Measurements from ENCODE around the gene PORCN.

Gene PORCN

GRCh38 chrX:48477960-48478755 lies 30.6 kb upstream of the PORCN start:
- DNase-seq, result no peak

GRCh38 chrX:48478806-48479205 lies 30.0 kb upstream of the PORCN start:
- no peak for DNase-seq

- DNase-seq, result no peak
Measured at GRCh38 chrX:48480142-48480541, 28.6 kb upstream of the PORCN start.

- DNase-seq, result no peak
Measured at GRCh38 chrX:48480583-48480982, 28.2 kb upstream of the PORCN start.

DNA sequence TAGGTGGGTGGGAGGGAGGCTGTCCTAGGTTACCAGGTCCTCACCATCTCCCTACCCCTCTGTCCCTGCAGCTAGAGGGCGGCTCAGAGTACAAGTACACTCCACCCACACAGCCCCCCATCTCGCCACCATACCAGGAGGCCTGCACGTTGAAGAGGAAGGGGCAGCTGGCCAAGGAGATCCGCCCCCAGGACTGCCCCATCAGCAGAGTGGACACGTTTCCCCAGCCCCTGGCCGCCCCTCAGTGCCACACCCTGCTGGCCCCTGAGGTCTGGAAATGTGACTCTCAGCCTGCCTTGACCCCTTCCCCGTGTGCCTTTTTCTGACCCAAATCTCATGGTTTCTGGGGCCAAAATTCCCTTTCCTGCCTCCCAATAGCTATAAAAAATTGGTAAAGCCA lies 26.3 kb upstream of the PORCN start:
- no peak for DNase-seq

- DNase-seq, result no peak
Measured at GRCh38 chrX:48487362-48487798, 21.4 kb upstream of the PORCN start.

GRCh38 chrX:48488034-48488433 lies 20.8 kb upstream of the PORCN start:
- DNase-seq, result no peak

DNA sequence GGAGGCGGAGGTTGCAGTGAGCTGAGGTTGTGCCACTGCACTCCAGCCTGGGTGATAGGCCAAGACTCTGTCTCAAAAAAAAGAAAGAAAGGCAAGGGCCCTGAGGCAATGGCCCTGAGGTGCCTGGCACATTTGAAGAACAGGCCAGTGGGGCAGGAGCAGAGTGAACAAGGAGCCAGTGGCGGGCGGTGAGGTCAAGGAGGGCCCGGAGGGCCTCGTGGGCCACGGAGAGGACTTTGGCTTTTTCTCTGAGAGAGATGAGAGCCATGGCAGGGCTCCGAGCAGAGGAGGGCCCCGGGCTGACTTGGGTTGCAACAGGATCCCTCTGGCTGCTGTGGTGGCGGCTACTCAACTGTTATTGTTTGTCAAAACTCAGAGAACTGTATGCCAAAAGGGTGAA lies 19.5 kb upstream of the PORCN start:
- DNase-seq, result no peak

DNA sequence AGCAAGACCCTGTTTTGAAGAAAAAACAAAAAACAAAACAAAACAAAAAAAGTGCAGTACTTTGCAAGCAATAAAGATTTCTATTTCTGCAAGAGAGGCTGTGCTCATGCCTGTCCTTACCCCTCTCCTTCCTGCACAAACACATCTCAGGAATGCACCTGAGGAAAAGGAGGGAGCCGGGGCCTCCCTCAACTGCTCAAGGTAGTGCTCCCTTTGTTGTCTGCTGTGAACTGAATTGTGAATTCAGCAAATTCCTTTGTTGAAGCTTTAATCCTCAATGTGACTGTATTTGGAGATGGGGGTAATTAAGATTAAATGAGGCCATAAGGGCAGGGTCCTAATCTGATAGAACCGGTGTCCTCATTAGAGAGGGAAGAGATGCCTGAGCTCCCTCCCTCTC lies 18.9 kb upstream of the PORCN start:
- DNase-seq, result no peak

- no peak for DNase-seq
Measured at GRCh38 chrX:48490661-48491060, 18.1 kb upstream of the PORCN start.

- DNase-seq, result no peak
Measured at GRCh38 chrX:48491809-48492208, 17.0 kb upstream of the PORCN start.

- no peak for DNase-seq
Measured at GRCh38 chrX:48492293-48492910, 16.4 kb upstream of the PORCN start.

- DNase-seq, result no peak
Measured at GRCh38 chrX:48493890-48494364, 14.9 kb upstream of the PORCN start.

DNA sequence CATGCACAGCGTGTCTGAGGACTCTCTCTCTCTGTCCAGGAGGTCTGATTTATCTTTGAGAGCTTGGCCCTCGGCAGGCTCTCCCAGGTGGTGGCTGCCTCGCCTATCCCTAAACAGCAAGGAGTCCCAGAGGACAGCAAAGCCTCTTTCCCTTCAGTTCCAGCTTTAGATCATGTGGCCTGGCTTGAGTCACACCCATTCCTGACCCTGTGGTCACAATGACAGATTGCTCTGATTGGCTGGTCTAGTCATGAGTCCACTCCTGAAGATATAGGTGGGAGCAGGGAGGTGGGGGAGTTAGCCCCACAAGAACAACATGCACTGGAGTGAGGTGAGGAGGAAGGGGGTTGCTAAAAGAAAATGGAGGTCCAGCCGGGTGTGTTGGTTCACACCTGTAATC lies 12.1 kb upstream of the PORCN start:
- no peak for DNase-seq

DNA sequence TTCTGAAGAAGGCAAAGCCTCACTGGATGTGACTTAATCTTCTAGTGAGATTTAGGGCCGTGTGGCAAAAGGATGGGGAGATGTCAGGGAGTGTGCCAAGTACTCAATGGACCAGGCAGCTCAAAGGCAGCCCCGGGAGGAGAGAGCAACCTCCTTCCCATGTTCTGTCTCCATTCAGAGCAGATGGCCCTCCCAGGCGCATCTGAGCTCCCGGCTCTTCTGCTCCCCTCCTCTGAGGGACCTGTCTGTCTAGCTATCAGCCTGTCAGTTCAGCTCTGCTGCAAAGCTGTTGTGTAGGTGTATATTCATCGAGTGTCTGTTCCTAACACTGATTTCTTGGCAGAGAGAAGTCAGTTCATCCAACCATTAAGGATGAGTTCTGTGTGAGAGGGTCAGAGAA lies 10.9 kb upstream of the PORCN start:
- DNase-seq, result no peak

DNA sequence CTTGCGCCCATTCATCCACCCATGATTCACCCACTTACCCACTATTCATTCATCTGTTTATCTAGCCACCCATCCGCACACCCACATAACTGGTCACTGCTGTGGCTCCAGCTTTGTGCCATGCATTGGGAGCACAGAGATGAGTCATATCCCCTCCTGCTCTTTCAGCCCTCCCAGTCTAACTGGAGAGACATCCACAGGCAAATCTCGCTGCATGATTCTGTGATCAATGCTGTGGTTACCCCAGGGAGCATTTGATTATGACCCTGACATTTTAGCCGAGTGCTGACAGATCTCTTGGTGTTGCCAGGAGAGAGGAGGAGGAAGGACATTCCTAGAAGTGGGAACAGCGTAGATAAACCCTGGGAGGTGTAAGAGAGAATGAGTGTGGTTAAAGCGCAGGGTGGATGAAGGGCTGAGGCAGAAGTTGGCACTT lies 10.4 kb upstream of the PORCN start:
- no peak for DNase-seq

DNA sequence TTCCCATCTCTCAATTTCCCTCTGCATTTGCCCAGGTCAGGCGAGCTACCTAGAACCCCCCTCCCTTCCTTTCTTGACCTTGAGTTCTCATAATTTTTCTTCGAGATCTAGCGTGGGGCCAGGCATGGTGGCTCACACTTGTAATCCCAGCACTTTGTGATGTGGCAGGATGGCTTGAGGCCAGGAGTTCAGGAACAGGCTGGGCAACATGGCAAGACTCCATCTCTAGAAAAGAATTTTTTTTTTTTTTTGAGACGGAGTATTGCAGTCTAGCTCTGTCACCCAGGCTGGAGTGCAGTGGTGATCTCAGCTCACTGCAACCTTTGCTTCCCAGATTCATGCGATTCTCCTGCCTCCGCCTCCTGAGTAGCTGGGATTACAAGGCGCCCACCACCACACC lies 4.5 kb upstream of the PORCN start:
- DNase-seq, result no peak

DNA sequence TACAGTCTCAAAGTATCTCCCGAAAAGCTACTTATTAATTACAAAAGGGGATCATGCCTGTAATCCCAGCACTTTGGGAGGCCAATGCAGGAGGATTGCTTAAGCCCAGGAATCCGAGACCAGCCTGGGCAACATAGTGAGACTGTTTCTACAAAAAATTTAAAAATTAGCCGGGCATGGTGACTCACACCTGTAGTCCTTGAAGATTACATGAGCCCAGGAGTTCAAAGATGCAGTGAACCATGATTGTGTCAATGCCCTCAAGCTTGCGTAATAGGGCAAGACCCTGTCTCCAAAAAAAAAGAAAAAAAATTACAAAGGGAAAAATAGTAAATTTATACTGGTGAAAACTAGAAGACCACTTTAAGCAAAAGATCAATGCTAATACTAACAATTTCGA lies 3.3 kb upstream of the PORCN start:
- no peak for DNase-seq

DNA sequence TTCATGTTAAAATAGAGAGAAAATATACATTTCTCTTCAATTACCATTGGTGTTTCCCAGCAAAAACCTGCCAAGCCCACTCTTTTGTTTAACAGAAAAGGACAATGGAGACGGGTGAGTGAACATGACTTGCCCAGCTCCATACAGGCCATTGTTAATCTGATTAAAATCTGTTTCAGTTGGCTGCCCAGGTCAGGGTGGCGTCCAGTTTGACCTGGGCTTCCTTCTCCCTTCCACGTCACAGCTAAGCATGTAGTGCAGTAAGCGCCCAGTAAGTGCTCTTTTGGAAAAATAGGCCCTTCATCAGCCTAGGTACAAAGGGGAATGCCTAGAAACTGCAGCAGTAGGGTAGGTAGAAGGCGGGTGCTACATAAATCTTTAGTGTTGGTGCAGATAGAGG lies 1.5 kb upstream of the PORCN start:
- no peak for DNase-seq

- no peak for DNase-seq
Measured at GRCh38 chrX:48509245-48509590, 426 bp downstream of the PORCN start.

GRCh38 chrX:48509619-48510018 lies 827 bp downstream of the PORCN start:
- no peak for DNase-seq

GRCh38 chrX:48511560-48511959 lies 2.8 kb downstream of the PORCN start:
- DNase-seq, result no peak

GRCh38 chrX:48512371-48512935 lies 3.7 kb downstream of the PORCN start:
- no peak for DNase-seq

- DNase-seq, result no peak
Measured at GRCh38 chrX:48513670-48514069, 4.9 kb downstream of the PORCN start.
